ENCODE data around the gene PLXNA4.
"Not testable (repeated sequence)": the region's sequence is repeated elsewhere in the genome, so short reads cannot be mapped to it uniquely, and the experiment has no call there.

The PLXNA4 gene

GRCh38 chr7:132185150-132185549 is 391.1 kb downstream of the PLXNA4 start:
- Mint-ChIP-seq H3K27ac (no peak overlapping the region), H3K9me3 (peaks cover 9% of the 10 kb centered on the region), H3K27me3 (no peaks in the 10 kb centered on the region), H3K4me3 (no peak overlapping the region), H3K4me1 (ENCODE audit: low read depth) (no peaks in the 10 kb centered on the region), H3K36me3 (ENCODE audit: low read depth) (no peaks in the 10 kb centered on the region)
- no peak for DNase-seq

DNA sequence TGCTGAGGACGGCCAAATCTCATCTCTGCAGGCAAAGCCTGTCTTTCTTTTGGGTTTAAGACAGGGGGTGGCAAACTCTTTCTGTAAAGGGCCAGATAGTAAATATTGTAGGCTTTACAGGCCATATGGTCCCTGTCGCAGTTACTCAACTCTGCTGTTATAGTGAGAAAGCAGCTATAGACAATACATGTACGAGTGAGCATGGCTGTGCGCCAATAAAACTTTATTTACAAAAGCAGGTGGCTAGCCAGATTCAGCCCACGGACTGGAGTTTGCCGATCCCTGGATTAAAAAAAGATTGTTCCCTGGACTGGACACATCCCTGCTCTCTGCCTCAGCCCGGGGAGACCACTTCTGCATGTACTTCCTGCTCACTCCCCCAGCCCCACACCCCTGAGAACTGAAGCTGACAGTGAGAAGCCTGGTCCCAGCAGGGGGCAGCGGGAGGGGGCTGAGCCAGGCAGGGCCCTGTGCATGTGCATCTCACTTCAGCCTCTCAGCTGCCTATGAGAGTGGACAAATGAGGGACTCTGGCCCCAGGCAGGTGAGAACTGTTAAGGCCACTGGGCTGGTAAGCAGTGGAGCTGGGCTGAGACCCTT is 392.4 kb downstream of the PLXNA4 start:
- Mint-ChIP-seq H3K36me3 (ENCODE audit: low read depth) (no peaks in the 10 kb centered on the region), H3K27ac (no peak overlapping the region), H3K4me3 (no peak overlapping the region), H3K27me3 (no peaks in the 10 kb centered on the region), H3K9me3 (peaks cover 9% of the 10 kb centered on the region), H3K4me1 (ENCODE audit: low read depth) (no peaks in the 10 kb centered on the region)
- DNase-seq = no peak

DNA sequence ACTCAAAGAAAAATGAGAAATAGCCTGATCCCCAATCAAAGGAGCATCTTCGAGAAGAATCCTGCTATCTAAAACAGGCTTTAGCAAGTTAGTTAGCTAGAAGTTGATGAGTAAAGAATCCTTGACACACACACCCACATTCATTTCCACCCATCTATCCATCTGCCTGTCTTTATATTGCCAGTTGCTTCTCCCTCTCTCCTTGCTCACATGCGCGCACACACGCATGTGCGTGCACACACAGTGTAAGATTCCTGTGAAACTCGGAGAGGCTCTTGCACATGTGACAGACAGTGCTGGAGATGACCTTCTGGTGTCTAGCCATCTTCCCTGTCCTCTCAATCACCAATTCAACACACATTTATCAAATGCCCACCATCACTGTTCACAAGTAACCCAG is 393.3 kb downstream of the PLXNA4 start:
- Mint-ChIP-seq H3K4me1 (ENCODE audit: low read depth) (no peaks in the 10 kb centered on the region), H3K27me3 (no peaks in the 10 kb centered on the region), H3K27ac (no peak overlapping the region), H3K4me3 (no peak overlapping the region), H3K9me3 (peaks cover 9% of the 10 kb centered on the region), H3K36me3 (ENCODE audit: low read depth) (no peaks in the 10 kb centered on the region)
- no peak for DNase-seq

DNA sequence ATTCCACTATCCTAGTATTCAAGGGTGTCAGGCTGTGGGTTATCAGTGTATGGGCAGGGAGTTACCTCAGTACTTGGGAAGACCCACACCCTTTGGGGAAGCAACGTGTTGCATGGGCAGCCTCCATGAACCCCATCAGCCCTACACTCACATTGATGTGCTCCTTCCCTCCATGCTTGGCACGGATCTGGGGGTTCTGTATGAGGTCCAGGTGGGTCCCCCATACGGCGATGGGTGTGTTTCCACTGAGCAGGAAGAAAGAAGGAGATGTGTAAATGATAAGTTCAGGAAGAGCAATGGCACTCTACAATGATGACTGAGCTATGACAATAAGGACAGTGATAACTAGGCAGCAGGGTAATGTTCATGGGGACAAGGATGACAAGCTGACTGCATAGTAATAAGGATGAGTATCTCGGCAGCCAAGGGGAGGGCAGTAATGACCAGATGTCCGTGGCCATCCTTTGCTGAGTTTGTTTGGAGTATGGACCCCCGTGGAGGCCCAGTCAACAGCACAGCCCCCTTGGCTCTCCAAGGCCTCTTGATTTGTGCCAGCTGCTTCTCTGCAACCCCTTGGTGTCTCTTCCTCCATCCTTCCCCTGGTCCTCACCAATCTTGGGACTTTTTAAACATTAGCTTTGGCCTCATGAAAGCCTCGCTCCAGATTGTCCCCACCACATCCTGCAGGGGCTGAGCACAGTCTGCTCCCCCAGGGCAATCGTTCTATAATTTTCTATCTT is 394.2 kb downstream of the PLXNA4 start:
- no peaks in the 10 kb centered on the region for H3K4me1 Mint-ChIP-seq (ENCODE audit: low read depth)
- no peaks in the 10 kb centered on the region for H3K36me3 Mint-ChIP-seq (ENCODE audit: low read depth)
- peaks cover 6% of the 10 kb centered on the region for H3K9me3 Mint-ChIP-seq
- DNase-seq = no peak
- H3K27ac Mint-ChIP-seq = no peak overlapping the region
- H3K27me3 Mint-ChIP-seq = no peaks in the 10 kb centered on the region
- H3K4me3 Mint-ChIP-seq = no peak overlapping the region

DNA sequence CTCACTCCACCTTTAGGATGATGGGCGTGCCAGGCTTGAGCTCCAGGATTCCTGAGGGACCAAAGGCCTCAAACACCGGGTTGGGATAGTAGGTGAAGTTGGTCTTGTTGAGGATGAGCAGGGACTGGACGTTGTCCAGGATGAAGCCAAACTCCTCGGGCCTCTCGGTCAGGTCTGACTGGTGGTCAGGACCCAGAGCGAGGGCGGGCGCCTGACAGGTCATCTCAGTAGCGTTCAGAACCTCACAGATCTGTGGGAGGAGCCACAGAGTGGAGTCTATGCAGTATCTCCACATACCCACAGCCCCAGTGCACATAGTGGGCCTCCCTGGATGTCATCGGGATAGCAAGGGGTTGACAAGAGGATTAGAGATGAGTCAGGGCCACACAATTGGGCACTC is 394.9 kb downstream of the PLXNA4 start:
- Mint-ChIP-seq H3K36me3 (ENCODE audit: low read depth) (no peaks in the 10 kb centered on the region), H3K27ac (no peak overlapping the region), H3K9me3 (no peaks in the 10 kb centered on the region), H3K27me3 (no peaks in the 10 kb centered on the region), H3K4me1 (ENCODE audit: low read depth) (no peaks in the 10 kb centered on the region), H3K4me3 (no peak overlapping the region)
- no peak for DNase-seq

DNA sequence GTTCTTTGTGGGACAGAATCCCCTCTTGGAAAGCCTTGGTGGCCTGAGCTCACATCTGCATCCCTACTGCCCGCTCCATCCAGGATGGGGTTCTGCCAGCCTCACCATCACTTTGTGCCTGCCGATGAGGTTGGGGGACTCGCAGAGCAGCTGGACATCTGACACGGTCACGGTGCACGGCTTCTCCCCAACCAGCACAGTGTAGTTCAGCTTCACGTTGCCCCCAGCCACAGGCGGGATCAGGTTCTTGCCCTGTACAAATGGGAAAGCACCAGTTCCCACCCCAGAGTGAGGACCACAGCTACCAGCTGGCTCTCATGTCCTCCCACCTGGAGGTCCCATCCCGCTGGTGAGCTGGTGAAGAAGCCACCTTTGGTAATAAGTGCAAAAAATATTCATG is 395.8 kb downstream of the PLXNA4 start:
- no peaks in the 10 kb centered on the region for H3K27me3 Mint-ChIP-seq

DNA sequence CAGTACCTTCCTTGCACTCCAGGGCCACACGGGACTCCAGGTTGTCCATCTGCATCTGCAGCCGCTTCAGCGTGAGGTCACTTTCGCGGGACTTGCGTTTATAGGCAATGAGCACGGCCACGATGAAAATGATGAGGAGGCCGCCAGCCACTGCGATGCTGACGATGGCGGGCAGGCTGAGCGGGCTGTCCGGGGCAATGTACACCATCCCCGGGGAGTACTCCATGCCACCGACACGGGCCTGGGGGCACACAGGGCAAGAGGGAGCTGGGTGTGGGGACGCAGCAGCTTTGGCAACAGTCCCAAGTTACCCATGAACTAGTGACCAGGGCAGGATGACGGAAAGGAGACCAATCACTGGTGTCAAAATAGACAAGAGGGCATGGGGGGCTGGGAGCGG is 396.6 kb downstream of the PLXNA4 start:
- H3K9me3 Mint-ChIP-seq = no peaks in the 10 kb centered on the region

More for the DNA sequence above, 395.8 kb downstream of the PLXNA4 start:
- H3K27ac Mint-ChIP-seq = no peak overlapping the region
- no peaks in the 10 kb centered on the region for H3K4me1 Mint-ChIP-seq (ENCODE audit: low read depth)
- no peaks in the 10 kb centered on the region for H3K9me3 Mint-ChIP-seq
- H3K36me3 Mint-ChIP-seq (ENCODE audit: low read depth) = no peaks in the 10 kb centered on the region
- no peak overlapping the region for H3K4me3 Mint-ChIP-seq
- DNase-seq = no peak

DNA sequence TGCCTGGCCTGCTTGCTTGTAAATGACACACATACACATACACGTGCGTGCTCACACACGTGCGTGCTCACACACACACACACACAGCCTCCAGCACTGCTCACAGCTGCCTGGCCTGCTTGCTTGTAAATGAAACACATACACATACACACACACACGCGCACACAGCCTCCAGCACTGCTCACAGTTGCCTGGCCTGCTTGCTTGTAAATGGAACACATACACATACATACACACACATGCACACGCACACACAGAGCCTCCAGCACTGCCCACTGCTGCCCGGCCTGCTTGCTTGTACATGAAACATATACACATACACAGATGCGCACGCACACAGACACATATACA is 397.2 kb downstream of the PLXNA4 start:
- Mint-ChIP-seq H3K36me3 (ENCODE audit: low read depth) (no peaks in the 10 kb centered on the region), H3K27ac (no peak overlapping the region), H3K4me1 (ENCODE audit: low read depth) (no peaks in the 10 kb centered on the region), H3K4me3 (no peak overlapping the region), H3K9me3 (no peaks in the 10 kb centered on the region), H3K27me3 (no peaks in the 10 kb centered on the region)
- no peak for DNase-seq

More for the DNA sequence above, 396.6 kb downstream of the PLXNA4 start:
- Mint-ChIP-seq H3K4me3 (no peak overlapping the region), H3K27me3 (no peaks in the 10 kb centered on the region), H3K27ac (no peak overlapping the region), H3K4me1 (ENCODE audit: low read depth) (no peaks in the 10 kb centered on the region), H3K36me3 (ENCODE audit: low read depth) (no peaks in the 10 kb centered on the region)
- DNase-seq = no peak

DNA sequence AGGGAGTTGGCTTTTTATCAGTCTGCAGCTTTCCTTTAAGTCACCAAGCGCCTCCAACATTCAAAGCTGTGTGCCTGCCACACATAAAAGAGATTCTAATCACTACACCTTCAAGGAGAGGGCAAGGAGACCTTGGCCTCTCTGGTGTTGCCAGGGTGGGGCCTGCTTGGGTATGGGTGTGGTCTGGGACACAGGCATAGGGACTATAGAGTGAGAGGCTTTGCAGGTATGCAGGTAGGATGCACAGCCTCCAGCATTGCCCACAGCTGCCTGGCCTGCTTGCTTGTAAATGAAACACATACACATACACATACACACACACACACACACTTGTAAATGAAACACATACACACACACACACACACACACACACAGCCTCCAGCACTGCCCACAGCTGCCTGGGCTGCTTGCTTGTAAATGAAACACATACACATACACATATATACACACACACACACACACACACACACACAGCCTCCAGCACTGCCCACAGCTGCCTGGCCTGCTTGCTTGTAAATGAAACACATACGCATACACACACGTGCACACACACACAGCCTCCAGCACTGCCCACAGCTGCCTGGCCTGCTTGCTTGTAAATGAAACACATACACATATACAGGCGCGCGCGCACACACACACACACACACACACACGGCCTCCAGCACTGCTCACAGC is 397.7 kb downstream of the PLXNA4 start:
- not testable (repeated sequence) for H3K36me3 Mint-ChIP-seq (ENCODE audit: low read depth); H3K27ac Mint-ChIP-seq; H3K4me1 Mint-ChIP-seq (ENCODE audit: low read depth); H3K9me3 Mint-ChIP-seq; DNase-seq; H3K27me3 Mint-ChIP-seq; H3K4me3 Mint-ChIP-seq

DNA sequence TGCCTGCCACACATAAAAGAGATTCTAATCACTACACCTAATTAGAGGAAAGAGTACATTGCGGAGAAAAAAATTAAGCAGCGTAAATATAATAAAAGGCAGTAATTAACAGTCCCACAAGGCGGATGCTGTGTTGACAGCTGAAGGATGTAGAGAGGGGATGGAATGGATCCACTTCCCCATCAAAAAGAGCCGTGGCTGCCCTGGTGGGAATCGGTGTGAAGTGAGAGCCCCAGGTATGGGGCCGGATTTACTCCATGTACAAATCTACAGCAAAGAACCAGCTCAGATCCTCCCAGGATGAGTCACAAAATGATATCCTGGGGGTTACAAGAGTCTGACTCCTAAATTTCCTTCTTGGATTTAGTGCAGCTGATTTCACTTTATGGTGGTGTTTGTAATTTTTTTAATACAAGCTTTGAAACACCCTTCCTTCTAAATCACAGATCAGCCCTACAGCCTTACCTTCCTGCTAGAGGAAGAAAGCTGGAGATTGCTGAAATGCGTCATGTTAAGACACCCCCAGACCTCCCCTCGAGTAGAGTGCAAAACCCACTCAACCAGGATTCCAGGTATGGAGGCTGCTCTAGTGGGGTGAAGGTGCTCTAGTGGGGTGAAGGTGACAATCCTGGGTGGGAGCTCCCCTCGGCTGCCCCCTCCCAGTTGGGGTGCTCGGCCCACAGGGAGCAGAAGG is 398.4 kb downstream of the PLXNA4 start:
- Mint-ChIP-seq H3K4me1 (ENCODE audit: low read depth) (no peaks in the 10 kb centered on the region), H3K9me3 (no peaks in the 10 kb centered on the region), H3K27me3 (no peaks in the 10 kb centered on the region), H3K27ac (no peak overlapping the region), H3K4me3 (no peak overlapping the region), H3K36me3 (ENCODE audit: low read depth) (no peaks in the 10 kb centered on the region)
- DNase-seq = no peak

GRCh38 chr7:132176719-132177118 is 399.6 kb downstream of the PLXNA4 start:
- DNase-seq = no peak
- H3K4me3 Mint-ChIP-seq = no peak overlapping the region
- no peaks in the 10 kb centered on the region for H3K4me1 Mint-ChIP-seq (ENCODE audit: low read depth)
- H3K27ac Mint-ChIP-seq = no peak overlapping the region
- H3K36me3 Mint-ChIP-seq (ENCODE audit: low read depth) = no peaks in the 10 kb centered on the region
- no peaks in the 10 kb centered on the region for H3K27me3 Mint-ChIP-seq
- H3K9me3 Mint-ChIP-seq = no peaks in the 10 kb centered on the region

GRCh38 chr7:132171130-132171576 is 405.1 kb downstream of the PLXNA4 start:
- H3K4me1 Mint-ChIP-seq (ENCODE audit: low read depth) = no peaks in the 10 kb centered on the region
- no peaks in the 10 kb centered on the region for H3K9me3 Mint-ChIP-seq
- no peak overlapping the region for H3K27ac Mint-ChIP-seq
- H3K27me3 Mint-ChIP-seq = no peaks in the 10 kb centered on the region
- no peaks in the 10 kb centered on the region for H3K36me3 Mint-ChIP-seq (ENCODE audit: low read depth)
- no peak for DNase-seq
- H3K4me3 Mint-ChIP-seq = no peak overlapping the region

DNA sequence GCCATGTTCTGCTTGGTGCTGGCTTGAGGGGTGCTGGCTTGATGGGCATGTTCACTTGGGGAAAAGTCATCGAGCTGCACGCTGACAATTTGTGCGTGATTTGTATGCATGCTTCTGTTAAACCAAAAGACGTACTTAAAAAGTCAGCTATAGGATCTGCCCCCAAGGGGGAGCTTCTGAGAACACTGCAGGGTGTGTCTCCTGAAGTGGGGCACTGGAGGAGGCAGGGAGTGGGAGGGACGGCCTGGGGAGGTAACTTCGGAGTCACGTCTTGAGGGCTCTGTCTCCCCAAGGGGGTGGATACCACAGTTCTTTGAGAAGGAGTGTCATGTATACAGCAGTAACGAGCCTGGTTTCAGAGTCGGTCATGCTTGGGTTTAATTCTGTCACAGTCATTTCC is 406.5 kb downstream of the PLXNA4 start:
- Mint-ChIP-seq H3K4me1 (ENCODE audit: low read depth) (no peaks in the 10 kb centered on the region), H3K27ac (no peak overlapping the region), H3K36me3 (ENCODE audit: low read depth) (no peaks in the 10 kb centered on the region), H3K9me3 (no peaks in the 10 kb centered on the region), H3K27me3 (no peaks in the 10 kb centered on the region), H3K4me3 (no peak overlapping the region)
- DNase-seq = no peak

GRCh38 chr7:132168239-132168638 is 408.0 kb downstream of the PLXNA4 start:
- H3K36me3 Mint-ChIP-seq (ENCODE audit: low read depth) = no peaks in the 10 kb centered on the region
- H3K4me1 Mint-ChIP-seq (ENCODE audit: low read depth) = no peaks in the 10 kb centered on the region
- H3K27me3 Mint-ChIP-seq = no peaks in the 10 kb centered on the region
- no peak overlapping the region for H3K27ac Mint-ChIP-seq
- no peaks in the 10 kb centered on the region for H3K9me3 Mint-ChIP-seq
- no peak for DNase-seq
- no peak overlapping the region for H3K4me3 Mint-ChIP-seq

DNA sequence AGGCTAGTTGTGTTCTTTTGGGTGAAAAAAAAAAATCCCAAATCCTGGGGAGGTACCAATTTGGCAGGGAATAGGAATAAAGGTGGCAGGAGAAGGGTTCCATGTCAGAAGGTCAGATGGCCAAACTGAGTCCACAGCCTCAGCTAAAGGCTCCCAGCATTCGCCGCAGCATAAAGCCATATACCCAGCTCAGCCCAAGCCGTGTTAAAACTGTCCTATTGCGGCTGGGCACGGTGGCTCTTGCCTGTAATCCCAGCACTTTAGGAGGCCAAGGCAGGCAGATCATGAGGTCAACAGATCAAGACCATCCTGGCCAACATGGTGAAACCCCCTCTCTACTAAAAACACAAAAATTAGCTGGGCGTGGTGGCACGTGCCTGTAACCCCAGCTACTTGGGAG is 410.6 kb downstream of the PLXNA4 start:
- not testable (repeated sequence) for H3K27me3 Mint-ChIP-seq; H3K4me1 Mint-ChIP-seq (ENCODE audit: low read depth); DNase-seq; H3K27ac Mint-ChIP-seq; H3K4me3 Mint-ChIP-seq; H3K36me3 Mint-ChIP-seq (ENCODE audit: low read depth); H3K9me3 Mint-ChIP-seq
